ENCODE results near the gene CFAP126. TPM values are rescaled to one million over a fixed set of nuclear protein-coding genes. Genes with fewer than 3 reads are reported as not detected.
A peak's percentile ranks its signal among the peaks of the same experiment; 100 is the strongest.
"Not testable (repeated sequence)": the region's sequence is repeated elsewhere in the genome, so short reads cannot be mapped to it uniquely, and the experiment has no call there.

Gene CFAP126
- total RNA-seq (not detected), total RNA-seq (0 to 0.08 reads per million in 2 donors)

- ATAC-seq (peak; percentile 100), DNase-seq (peak in 2 of 3 donors; percentile 25 to 40)
- H3K9me3 ChIP-seq (ENCODE audit: control insufficient read depth, low read length, poor library complexity, severe bottlenecking): no peaks in the 10 kb centered on the region
- peak within 1 kb of the TSS; percentile 94 for H3K27ac Mint-ChIP-seq
- H3K27me3 Mint-ChIP-seq: no peaks in the 10 kb centered on the region
- H3K4me3 Mint-ChIP-seq: no peak within 1 kb of the TSS
- peaks cover 13% of the 10 kb centered on the region for H3K4me1 Mint-ChIP-seq
- H3K36me3 Mint-ChIP-seq (ENCODE audit: low read depth): peaks cover 6% of the 10 kb centered on the region
Observed at GRCh38 chr1:161367684-161368400, at the start of gene CFAP126. Gene CFAP126, minus strand, starts transcription at chr1:161367876. Its CDS starts 8 bp downstream, at chr1:161367868.

DNA sequence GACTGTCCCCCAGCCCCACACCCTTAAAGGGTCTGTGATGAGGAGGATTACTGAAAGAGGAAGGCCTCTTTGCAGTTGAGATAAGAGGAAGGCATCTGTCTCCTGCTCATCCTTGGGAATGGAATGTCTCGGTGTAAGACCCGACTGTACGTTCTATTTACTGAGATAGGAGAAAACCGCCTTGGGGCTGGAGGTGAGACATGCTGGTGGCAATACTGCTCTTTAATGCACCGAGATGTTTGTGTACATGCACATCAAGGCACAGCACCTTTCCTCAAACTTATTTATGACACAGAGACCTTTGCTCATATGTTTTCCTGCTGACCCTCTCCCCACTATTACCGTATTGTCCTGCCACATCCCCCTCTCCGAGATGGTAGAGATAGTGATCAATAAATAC is 45.4 kb upstream of the CFAP126 start:
- not testable (repeated sequence) for H3K27me3 Mint-ChIP-seq; DNase-seq; H3K9me3 ChIP-seq (ENCODE audit: control insufficient read depth, low read length, poor library complexity, severe bottlenecking); H3K4me3 Mint-ChIP-seq; H3K27ac Mint-ChIP-seq; ATAC-seq; H3K36me3 Mint-ChIP-seq (ENCODE audit: low read depth)
- H3K4me1 Mint-ChIP-seq: peaks cover 13% of the 10 kb centered on the region

- DNase-seq; ATAC-seq; H3K27me3 Mint-ChIP-seq; H3K36me3 Mint-ChIP-seq (ENCODE audit: low read depth); H3K4me3 Mint-ChIP-seq; H3K9me3 ChIP-seq (ENCODE audit: control insufficient read depth, low read length, poor library complexity, severe bottlenecking): not testable (repeated sequence)
- Mint-ChIP-seq H3K27ac (peak overlapping the region; percentile 34), H3K4me1 (peaks cover 16% of the 10 kb centered on the region)
Observed at GRCh38 chr1:161410636-161410970, 42.9 kb upstream of the CFAP126 start.

DNA sequence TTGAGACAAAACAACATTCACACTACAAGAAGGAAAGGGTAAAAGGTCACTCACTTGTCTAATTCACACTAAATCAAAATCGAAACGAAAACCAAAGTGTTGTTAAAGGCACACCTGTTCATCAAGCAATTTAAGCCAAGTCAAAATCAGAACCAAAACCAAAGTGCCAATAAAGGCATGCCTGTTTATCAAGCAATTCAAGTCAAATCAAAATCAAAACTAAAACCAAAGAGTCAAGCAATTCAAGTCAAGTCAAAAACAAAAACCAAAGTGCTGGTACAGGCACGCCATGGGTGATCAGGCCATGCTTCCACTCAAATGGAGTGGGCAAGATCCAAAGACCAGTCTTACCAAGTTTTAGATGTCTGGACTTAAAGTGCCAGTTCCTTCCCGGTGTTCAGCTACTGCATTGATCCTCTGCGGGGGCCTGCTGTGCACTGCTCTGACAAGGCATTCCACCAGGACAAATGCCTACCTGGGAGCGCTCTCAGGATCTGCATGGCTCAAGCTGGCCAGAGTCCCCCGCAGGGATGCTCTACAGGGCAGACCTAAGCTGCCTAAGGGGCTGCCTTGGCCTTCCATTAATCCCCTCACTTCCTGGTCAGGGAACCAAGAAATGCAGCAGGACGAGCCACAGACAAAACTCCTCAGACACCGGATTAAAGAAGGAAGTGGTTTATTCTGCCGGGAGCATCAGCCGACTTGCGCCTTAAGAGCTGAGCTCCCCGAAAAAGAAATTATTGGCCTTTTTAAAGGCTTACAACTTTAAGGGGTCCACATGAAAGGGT is 42.4 kb upstream of the CFAP126 start:
- H3K4me3 Mint-ChIP-seq: peak overlapping the region; percentile 73
- not testable (repeated sequence) for H3K27me3 Mint-ChIP-seq; DNase-seq; H3K36me3 Mint-ChIP-seq (ENCODE audit: low read depth); H3K9me3 ChIP-seq (ENCODE audit: control insufficient read depth, low read length, poor library complexity, severe bottlenecking)
- H3K4me1 Mint-ChIP-seq: peaks cover 16% of the 10 kb centered on the region
- peak; percentile 44 for ATAC-seq
- peak overlapping the region; percentile 34 for H3K27ac Mint-ChIP-seq

DNA sequence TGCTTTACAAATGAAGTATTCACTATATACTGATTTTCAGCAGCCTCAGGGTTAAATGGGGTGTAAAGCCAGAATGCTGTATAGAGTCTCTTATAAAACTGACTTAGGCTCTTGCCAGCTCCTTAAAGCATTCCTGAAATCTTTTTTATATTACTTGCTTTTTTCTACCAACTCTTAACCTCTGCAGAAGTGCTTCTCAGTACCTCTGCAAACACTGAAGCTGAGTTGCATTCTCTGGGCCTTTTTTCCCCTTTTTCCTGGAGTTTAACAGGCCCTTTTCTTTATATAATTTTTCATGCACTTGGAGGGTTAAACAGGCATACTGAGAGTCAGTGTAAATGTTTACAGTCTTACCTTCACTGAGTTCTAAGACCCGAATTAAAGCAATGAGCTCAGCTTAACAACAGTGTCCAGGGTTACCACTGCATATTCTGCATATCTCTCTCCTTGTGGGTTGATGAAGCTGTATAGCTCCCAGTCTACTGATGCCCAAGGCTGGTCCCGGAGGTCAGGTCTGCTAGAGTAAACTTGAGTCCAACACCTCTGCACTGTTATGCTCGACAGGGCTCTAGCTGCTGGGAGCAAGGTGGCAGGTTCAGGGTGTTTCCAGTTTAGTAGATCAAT is 40.9 kb upstream of the CFAP126 start:
- Mint-ChIP-seq H3K27ac (no peak overlapping the region), H3K4me1 (peaks cover 15% of the 10 kb centered on the region)
- no peak for ATAC-seq

DNA sequence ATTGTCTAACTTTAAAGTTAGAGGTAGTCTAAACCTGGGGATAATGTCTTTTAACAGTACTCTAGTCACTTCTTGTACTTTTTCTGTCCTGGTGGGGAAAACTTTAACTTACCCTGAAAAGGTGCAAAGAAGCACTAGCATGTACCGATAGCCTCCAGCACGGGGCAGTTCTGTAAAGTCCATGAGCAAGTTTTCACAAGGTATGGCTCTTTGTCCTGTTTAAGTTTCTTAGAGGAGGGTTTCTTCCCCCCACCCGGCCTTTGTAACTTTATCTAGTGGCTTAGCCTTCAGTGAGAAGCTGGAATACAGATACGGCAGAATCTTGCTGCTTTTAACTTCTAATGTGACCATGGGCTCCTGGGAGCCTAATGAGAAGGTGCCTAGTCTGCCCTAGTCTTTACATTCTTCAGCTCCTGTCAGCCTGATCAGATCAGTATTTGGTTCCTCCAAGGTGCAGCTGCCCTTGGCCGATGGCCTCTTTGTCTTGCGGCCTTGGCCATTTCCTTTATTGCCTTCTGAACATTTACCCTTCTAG is 39.8 kb upstream of the CFAP126 start:
- DNase-seq: no peak
- Mint-ChIP-seq H3K36me3 (ENCODE audit: low read depth) (peaks cover 5% of the 10 kb centered on the region), H3K4me1 (peaks cover 15% of the 10 kb centered on the region), H3K27ac (no peak overlapping the region), H3K4me3 (no peak overlapping the region), H3K27me3 (no peaks in the 10 kb centered on the region)
- H3K9me3 ChIP-seq (ENCODE audit: control insufficient read depth, low read length, poor library complexity, severe bottlenecking): no peaks in the 10 kb centered on the region
- no peak for ATAC-seq

More for the DNA sequence above, 40.9 kb upstream of the CFAP126 start:
- Mint-ChIP-seq H3K27me3 (no peaks in the 10 kb centered on the region), H3K4me3 (no peak overlapping the region), H3K36me3 (ENCODE audit: low read depth) (peaks cover 5% of the 10 kb centered on the region)
- no peaks in the 10 kb centered on the region for H3K9me3 ChIP-seq (ENCODE audit: control insufficient read depth, low read length, poor library complexity, severe bottlenecking)
- DNase-seq: no peak

DNA sequence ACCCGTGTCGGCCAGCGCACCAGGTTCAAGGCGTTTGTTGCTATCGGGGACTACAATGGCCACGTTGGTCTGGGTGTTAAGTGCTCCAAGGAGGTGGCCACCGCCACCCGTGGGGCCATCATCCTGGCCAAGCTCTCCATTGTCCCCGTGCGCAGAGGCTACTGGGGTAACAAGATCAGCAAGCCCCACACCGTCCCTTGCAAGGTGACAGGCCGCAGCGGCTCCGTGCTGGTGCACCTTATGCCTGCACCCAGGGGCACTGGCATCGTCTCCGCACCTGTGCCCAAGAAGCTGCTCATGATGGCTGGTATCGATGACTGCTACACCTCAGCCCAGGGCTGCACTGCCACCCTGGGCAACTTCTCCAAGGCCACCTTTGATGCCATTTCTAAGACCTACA is 38.9 kb upstream of the CFAP126 start:
- H3K36me3 Mint-ChIP-seq (ENCODE audit: low read depth); H3K4me3 Mint-ChIP-seq; H3K27ac Mint-ChIP-seq; H3K27me3 Mint-ChIP-seq; DNase-seq; H3K9me3 ChIP-seq (ENCODE audit: control insufficient read depth, low read length, poor library complexity, severe bottlenecking); ATAC-seq: not testable (repeated sequence)
- H3K4me1 Mint-ChIP-seq: peaks cover 15% of the 10 kb centered on the region

DNA sequence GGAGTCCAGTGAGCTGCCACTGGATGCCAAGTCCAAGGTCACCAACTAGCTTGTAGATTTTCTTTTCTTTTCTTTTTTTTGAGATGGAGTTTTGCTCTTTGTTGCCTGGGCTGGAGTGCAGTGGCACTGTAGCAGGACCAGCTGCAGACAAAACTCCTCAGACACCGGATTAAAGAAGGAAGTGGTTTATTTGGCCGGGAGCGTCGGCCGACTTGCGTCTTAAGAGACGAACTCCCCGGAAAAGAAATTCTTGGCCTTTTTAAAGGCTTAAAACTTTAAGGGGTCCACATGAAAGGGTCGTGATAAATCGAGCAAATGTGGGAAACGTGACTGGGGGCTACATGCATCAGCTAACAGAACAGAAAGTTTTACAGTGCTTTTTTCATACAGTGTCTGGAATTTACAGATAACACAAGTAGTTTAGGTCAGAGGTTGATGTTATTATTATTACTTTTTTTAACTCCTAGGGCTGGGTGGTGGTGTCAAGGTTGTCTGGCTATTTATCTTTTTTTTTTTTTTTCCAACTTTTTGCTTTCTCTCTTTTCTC is 36.4 kb upstream of the CFAP126 start:
- peaks cover 18% of the 10 kb centered on the region for H3K4me1 Mint-ChIP-seq
- ATAC-seq: no peak
- H3K4me3 Mint-ChIP-seq: no peak overlapping the region

GRCh38 chr1:161402446-161402845 is 34.8 kb upstream of the CFAP126 start:
- Mint-ChIP-seq H3K4me1 (peaks cover 16% of the 10 kb centered on the region), H3K4me3 (no peak overlapping the region)
- ATAC-seq: no peak

More for the DNA sequence above, 36.4 kb upstream of the CFAP126 start:
- H3K9me3 ChIP-seq (ENCODE audit: control insufficient read depth, low read length, poor library complexity, severe bottlenecking): no peaks in the 10 kb centered on the region
- Mint-ChIP-seq H3K36me3 (ENCODE audit: low read depth) (peaks cover 5% of the 10 kb centered on the region), H3K27me3 (peaks cover 8% of the 10 kb centered on the region), H3K27ac (no peak overlapping the region)
- no peak for DNase-seq

DNA sequence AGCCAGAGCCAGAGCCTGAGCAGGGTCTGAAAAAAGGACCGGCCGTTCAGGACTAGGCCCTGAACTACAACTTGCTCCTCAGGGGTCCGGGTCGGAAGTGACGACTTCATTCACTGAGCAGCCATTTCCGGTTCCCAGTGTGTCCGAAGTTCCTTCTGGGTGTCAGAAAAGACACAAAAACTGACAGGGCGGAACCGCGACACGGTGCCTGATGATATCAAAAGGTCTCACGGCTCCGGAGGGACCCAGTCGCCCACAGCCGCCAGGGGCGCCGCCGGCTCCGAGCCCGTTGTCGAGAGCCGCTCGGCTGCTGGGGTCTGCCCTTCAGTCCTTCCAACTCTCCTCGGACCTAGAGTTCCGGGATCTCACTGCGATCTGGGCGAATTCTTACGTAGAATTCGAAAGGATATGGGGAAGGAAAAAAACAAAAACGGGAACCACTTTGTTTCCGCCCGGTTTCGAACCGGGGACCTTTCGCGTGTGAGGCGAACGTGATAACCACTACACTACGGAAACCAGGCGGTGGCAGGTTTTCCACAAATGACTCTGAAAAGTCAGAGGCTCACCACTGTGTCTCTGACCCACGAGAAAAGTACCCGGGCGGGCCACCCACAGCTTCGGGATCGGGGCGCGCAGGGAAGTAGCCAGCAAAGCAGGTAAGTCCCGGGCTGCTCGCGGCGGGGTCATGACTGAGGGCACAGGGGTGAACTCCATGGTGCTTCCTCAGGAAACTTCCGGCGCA is 31.8 kb upstream of the CFAP126 start:
- H3K9me3 ChIP-seq (ENCODE audit: control insufficient read depth, low read length, poor library complexity, severe bottlenecking): no peaks in the 10 kb centered on the region
- peaks cover 8% of the 10 kb centered on the region for H3K27me3 Mint-ChIP-seq
- H3K4me3 Mint-ChIP-seq: peak overlapping the region; percentile 90
- DNase-seq (peak; percentile 76 to 91 (median 90)), ATAC-seq (peak; percentile 86)
- peaks cover 16% of the 10 kb centered on the region for H3K4me1 Mint-ChIP-seq
- H3K27ac Mint-ChIP-seq: peak overlapping the region; percentile 99
- H3K36me3 Mint-ChIP-seq (ENCODE audit: low read depth): no peaks in the 10 kb centered on the region

More at GRCh38 chr1:161402446-161402845, 34.8 kb upstream of the CFAP126 start:
- no peaks in the 10 kb centered on the region for H3K36me3 Mint-ChIP-seq (ENCODE audit: low read depth)
- H3K27me3 Mint-ChIP-seq: peaks cover 8% of the 10 kb centered on the region
- no peak for DNase-seq
- no peak overlapping the region for H3K27ac Mint-ChIP-seq
- no peaks in the 10 kb centered on the region for H3K9me3 ChIP-seq (ENCODE audit: control insufficient read depth, low read length, poor library complexity, severe bottlenecking)

DNA sequence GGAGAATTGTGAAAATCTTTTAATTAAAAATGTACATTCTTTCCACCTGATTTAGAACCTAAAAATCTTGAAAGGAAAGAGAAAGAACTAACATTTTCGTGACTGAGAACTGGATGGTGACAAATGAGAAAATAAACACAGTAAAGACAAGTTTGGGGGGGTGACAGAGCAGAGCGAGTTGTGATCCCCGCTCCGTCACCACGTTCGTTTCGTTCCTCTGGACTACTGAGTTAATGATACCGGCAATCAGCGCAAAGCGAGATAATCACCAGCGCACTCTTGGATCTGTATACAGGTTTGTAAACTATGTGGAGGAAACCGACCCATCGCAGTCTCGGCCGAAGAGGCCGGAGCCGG is 31.2 kb upstream of the CFAP126 start:
- no peaks in the 10 kb centered on the region for H3K9me3 ChIP-seq (ENCODE audit: control insufficient read depth, low read length, poor library complexity, severe bottlenecking)
- no peaks in the 10 kb centered on the region for H3K36me3 Mint-ChIP-seq (ENCODE audit: low read depth)
- ATAC-seq (peak; percentile 38), DNase-seq (no peak)
- H3K27ac Mint-ChIP-seq: peak overlapping the region; percentile 99
- H3K27me3 Mint-ChIP-seq: peaks cover 8% of the 10 kb centered on the region
- H3K4me3 Mint-ChIP-seq: peak overlapping the region; percentile 90
- H3K4me1 Mint-ChIP-seq: peaks cover 16% of the 10 kb centered on the region

- DNase-seq; H3K36me3 Mint-ChIP-seq (ENCODE audit: low read depth); H3K27me3 Mint-ChIP-seq; H3K4me3 Mint-ChIP-seq; H3K9me3 ChIP-seq (ENCODE audit: control insufficient read depth, low read length, poor library complexity, severe bottlenecking); H3K27ac Mint-ChIP-seq; ATAC-seq: not testable (repeated sequence)
- peaks cover 16% of the 10 kb centered on the region for H3K4me1 Mint-ChIP-seq
Observed at GRCh38 chr1:161397038-161397437, 29.4 kb upstream of the CFAP126 start.

Data from T-helper 17 cell (primary cell).